CD14-positive monocyte (primary cell): ENCODE results near the gene CDH12. TPM values are rescaled to one million over a fixed set of nuclear protein-coding genes. Genes with fewer than 3 reads are reported as not detected.

Experiments used
- DNase-seq, 3 donors: peaks; one replicate each; pipeline ENCODE4 v3.0.0-alpha.2; 2011 to 2022
- H2AFZ ChIP-seq: 2 replicates; pipeline ENCODE4 v1.6.0; 2012; ENCODE audit warnings: mild to moderate bottlenecking, low read depth, low read length, inconsistent platforms; ENCODE audit not compliant: insufficient read depth, poor library complexity, severe bottlenecking
- H3K27ac ChIP-seq, 2 donors: 1 replicate in 1 of 2; 2 replicates in 1 of 2; pipeline ENCODE4 v1.5.1; 2012 to 2013; ENCODE audit warnings: low read length in 2 of 2, control low read depth in 1 of 2, inconsistent platforms in 1 of 2, low read depth in 1 of 2, mild to moderate bottlenecking in 1 of 2
- H3K27me3 ChIP-seq, 2 donors: one replicate each; pipeline versions ENCODE4 v1.6.0 to v1.6.1; 2011 to 2013; ENCODE audit warnings: low read length in 2 of 2; ENCODE audit not compliant: control insufficient read depth in 2 of 2, insufficient read depth in 2 of 2
- H3K36me3 ChIP-seq, 2 donors: replicated peaks in 1 of 2; 1 replicate in 1 of 2; 2 replicates in 1 of 2; pipeline versions ENCODE4 v1.5.1 to v1.6.1; 2012 to 2013; ENCODE audit warnings: low read length in 2 of 2, control low read depth in 1 of 2, inconsistent platforms in 1 of 2, mild to moderate bottlenecking in 1 of 2; ENCODE audit not compliant: insufficient read depth in 2 of 2, control insufficient read depth in 1 of 2
- H3K4me1 ChIP-seq, 2 donors: 1 replicate in 1 of 2; 2 replicates in 1 of 2; pipeline versions ENCODE4 v1.5.1 to v1.6.1; 2012 to 2013; ENCODE audit warnings: low read length in 2 of 2, control low read depth in 1 of 2, inconsistent platforms in 1 of 2, mild to moderate bottlenecking in 1 of 2, moderate library complexity in 1 of 2; ENCODE audit not compliant: insufficient read depth in 2 of 2, control insufficient read depth in 1 of 2
- H3K4me2 ChIP-seq: replicated peaks from 2 replicates; pipeline ENCODE3; 2012; ENCODE audit warnings: low read length, moderate library complexity, mild to moderate bottlenecking; ENCODE audit not compliant: poor library complexity, severe bottlenecking; ENCODE audit errors: extremely low read depth
- H3K4me3 ChIP-seq, 3 experiments: fragments of 200-600 bp in 1 of 3; sonication (generic) in 1 of 3; replicated peaks in 1 of 3; 1 replicate in 2 of 3; 2 replicates in 1 of 3; pipeline ENCODE4 v1.5.1; 2011 to 2013; ENCODE audit warnings: low read length in 3 of 3, mild to moderate bottlenecking in 3 of 3, control low read depth in 2 of 3, low read depth in 2 of 3, inconsistent platforms in 1 of 3, moderate library complexity in 1 of 3
- H3K79me2 ChIP-seq: 2 replicates; pipeline ENCODE4 v1.6.0; 2012; ENCODE audit warnings: mild to moderate bottlenecking, control low read depth, inconsistent platforms, low read length, moderate library complexity; ENCODE audit not compliant: insufficient read depth
- H3K9ac ChIP-seq: 2 replicates; pipeline ENCODE4 v1.6.0; 2017; ENCODE audit warnings: low read length, mild to moderate bottlenecking; ENCODE audit not compliant: insufficient read depth, poor library complexity, severe bottlenecking
- H3K9me3 ChIP-seq, 2 donors: replicated peaks in 1 of 2; 1 replicate in 1 of 2; 2 replicates in 1 of 2; pipeline versions ENCODE4 v1.5.1 to v1.6.1; 2012 to 2013; ENCODE audit warnings: low read length in 2 of 2, control low read depth in 1 of 2; ENCODE audit not compliant: control insufficient read depth in 1 of 2, insufficient read depth in 1 of 2
- H4K20me1 ChIP-seq: 2 replicates; pipeline ENCODE4 v1.6.0; 2012; ENCODE audit warnings: mild to moderate bottlenecking, low read length, control low read depth, moderate library complexity; ENCODE audit not compliant: insufficient read depth
- H3K27ac Mint-ChIP-seq, 7 donors: one replicate each; pipeline ENCODE4 v1.8.0; 2020; ENCODE audit warnings: mild to moderate bottlenecking in 7 of 7, mixed read lengths in 7 of 7, moderate library complexity in 6 of 7, inconsistent platforms in 2 of 7
- H3K27me3 Mint-ChIP-seq, 3 donors: one replicate each; pipeline ENCODE4 v1.8.0; 2021 to 2022; ENCODE audit warnings: low read depth in 3 of 3, mild to moderate bottlenecking in 3 of 3, mixed read lengths in 3 of 3, moderate library complexity in 3 of 3, inconsistent platforms in 1 of 3
- H3K36me3 Mint-ChIP-seq, 2 donors: one replicate each; pipeline ENCODE4 v1.8.0; 2020; ENCODE audit warnings: mixed read lengths in 2 of 2, inconsistent platforms in 1 of 2, mild to moderate bottlenecking in 1 of 2
- H3K4me1 Mint-ChIP-seq: one replicate; pipeline ENCODE4 v1.8.0; 2020; ENCODE audit warnings: mild to moderate bottlenecking, mixed read lengths
- H3K4me3 Mint-ChIP-seq, 2 donors: one replicate each; pipeline ENCODE4 v1.8.0; 2020; ENCODE audit warnings: mild to moderate bottlenecking in 2 of 2, mixed read lengths in 2 of 2, moderate library complexity in 1 of 2
- H3K9me3 Mint-ChIP-seq, 7 donors: one replicate each; pipeline ENCODE4 v1.8.0; 2020 to 2022; ENCODE audit warnings: mixed read lengths in 7 of 7, mild to moderate bottlenecking in 6 of 7, moderate library complexity in 6 of 7, inconsistent platforms in 2 of 7
- WGBS: methylation state at CpG from one replicate; pipeline ENCODE4 v1.1.5; 2013; ENCODE audit warnings: missing lambda C conversion rate; ENCODE audit not compliant: insufficient coverage; 5-methylcytosine and 5-hydroxymethylcytosine counted together
- intact Hi-C, 2 donors: fragments of 100-400 bp; cut with micrococcal nuclease; formaldehyde crosslinking; loops; one replicate each; pipeline versions ENCODE4 v1.15.0 to v1.15.1; 2023
- polyA plus RNA-seq, 3 donors: library from polyadenylated mRNA; depleted of rRNA in 1 of 3; unstranded in 2 of 3; stranded (reverse) in 1 of 3; fragments of 300-500 nt in 2 of 3; fragments of >200 nt in 1 of 3; fragmentation: Illumina TruSeq in 2 of 3; gene quantifications; 1 replicate in 2 of 3; 2 replicates in 1 of 3; pipeline ENCODE4 v1.2.3, GENCODE V29; 2012 to 2021
- TF ChIP-seq, protein P1 (sequence below): fragments of 200-600 bp; IDR thresholded peaks from one replicate; pipeline ENCODE4 v1.8.0; 2022; ENCODE audit warnings: antibody characterized with exemption, mild to moderate bottlenecking

CDH12 gene
- polyA plus RNA-seq, 3 donors, result not detected

DNA sequence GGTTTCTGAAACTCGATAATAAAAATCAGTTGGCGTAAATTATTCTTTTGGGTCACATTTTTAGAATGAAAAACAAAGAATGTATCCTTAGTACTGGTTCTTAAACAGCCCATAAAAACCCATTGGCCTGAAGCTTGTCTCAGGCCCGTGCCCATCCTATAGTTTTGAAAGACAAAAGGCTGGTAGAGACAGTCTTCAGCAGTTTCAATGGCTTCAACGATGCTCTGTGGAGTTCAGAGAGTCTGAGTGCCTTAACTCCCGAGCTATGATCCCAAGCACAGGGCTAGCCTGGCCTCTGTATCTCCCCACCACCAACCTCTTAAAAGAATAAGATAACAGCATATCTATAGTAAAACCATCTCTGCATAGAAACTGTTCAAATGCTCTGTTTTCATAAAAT, 595.0 kb downstream of the CDH12 start:
- no peak overlapping the region for H3K4me3 Mint-ChIP-seq
- WGBS, result 93% methylated on average over 2 of the region's 5 CpGs

DNA sequence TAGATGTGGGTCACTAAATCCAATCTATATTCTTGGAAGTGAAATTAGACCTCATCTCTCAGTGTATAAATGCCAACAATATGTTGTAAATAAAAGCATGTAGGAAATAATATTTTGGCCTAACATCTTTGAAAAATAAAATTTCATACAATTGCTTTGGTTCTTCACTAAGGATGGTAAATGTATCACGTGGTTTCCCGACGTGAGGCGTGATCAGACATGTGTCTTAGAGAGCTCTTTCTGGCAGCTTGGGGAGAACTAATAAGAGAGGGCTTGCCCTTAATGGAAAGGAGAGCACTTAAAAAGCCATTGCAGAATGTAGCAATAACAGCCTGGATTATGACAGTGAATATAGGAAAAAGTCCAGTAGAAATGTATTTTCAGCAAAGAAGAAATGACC, 602.6 kb downstream of the CDH12 start:
- H3K27ac ChIP-seq, result no peak overlapping the region
- H3K36me3 ChIP-seq, result no peaks in the 10 kb centered on the region
- Mint-ChIP-seq H3K4me3 (no peak overlapping the region), H3K4me1 (no peaks in the 10 kb centered on the region), H3K27ac (no peak overlapping the region), H3K36me3 (no peaks in the 10 kb centered on the region), H3K9me3 (no peaks in the 10 kb centered on the region), H3K27me3 (no peaks in the 10 kb centered on the region)
- no peaks in the 10 kb centered on the region for H3K9me3 ChIP-seq
- intact Hi-C loops, result no loop called here
- H3K4me3 ChIP-seq, result no peak overlapping the region
- H3K9ac ChIP-seq, result no peak overlapping the region
- no peaks in the 10 kb centered on the region for H4K20me1 ChIP-seq
- DNase-seq, result no peak
- TF ChIP-seq, protein P1, sequence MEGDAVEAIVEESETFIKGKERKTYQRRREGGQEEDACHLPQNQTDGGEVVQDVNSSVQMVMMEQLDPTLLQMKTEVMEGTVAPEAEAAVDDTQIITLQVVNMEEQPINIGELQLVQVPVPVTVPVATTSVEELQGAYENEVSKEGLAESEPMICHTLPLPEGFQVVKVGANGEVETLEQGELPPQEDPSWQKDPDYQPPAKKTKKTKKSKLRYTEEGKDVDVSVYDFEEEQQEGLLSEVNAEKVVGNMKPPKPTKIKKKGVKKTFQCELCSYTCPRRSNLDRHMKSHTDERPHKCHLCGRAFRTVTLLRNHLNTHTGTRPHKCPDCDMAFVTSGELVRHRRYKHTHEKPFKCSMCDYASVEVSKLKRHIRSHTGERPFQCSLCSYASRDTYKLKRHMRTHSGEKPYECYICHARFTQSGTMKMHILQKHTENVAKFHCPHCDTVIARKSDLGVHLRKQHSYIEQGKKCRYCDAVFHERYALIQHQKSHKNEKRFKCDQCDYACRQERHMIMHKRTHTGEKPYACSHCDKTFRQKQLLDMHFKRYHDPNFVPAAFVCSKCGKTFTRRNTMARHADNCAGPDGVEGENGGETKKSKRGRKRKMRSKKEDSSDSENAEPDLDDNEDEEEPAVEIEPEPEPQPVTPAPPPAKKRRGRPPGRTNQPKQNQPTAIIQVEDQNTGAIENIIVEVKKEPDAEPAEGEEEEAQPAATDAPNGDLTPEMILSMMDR, result no peak
- no peaks in the 10 kb centered on the region for H3K27me3 ChIP-seq
- H3K4me2 ChIP-seq, result no peak overlapping the region
- H3K4me1 ChIP-seq, result no peaks in the 10 kb centered on the region
- no peak overlapping the region for H2AFZ ChIP-seq
- WGBS, result 71% methylated on average over 4 of the region's 4 CpGs
- no peaks in the 10 kb centered on the region for H3K79me2 ChIP-seq

More for the DNA sequence above, 595.0 kb downstream of the CDH12 start:
- TF ChIP-seq, protein P1, result no peak
- Mint-ChIP-seq H3K9me3 (peaks cover 0 to 3% (median 0%) of the 10 kb centered on the region in 7 donors), H3K4me1 (no peaks in the 10 kb centered on the region), H3K27me3 (no peaks in the 10 kb centered on the region), H3K27ac (no peak overlapping the region), H3K36me3 (no peaks in the 10 kb centered on the region)
- Histone ChIP-seq H4K20me1 (no peaks in the 10 kb centered on the region), H3K27me3 (no peaks in the 10 kb centered on the region), H3K27ac (no peak overlapping the region), H3K4me2 (no peak overlapping the region), H3K4me3 (no peak overlapping the region), H3K4me1 (no peaks in the 10 kb centered on the region), H2AFZ (no peak overlapping the region), H3K36me3 (no peaks in the 10 kb centered on the region), H3K79me2 (no peaks in the 10 kb centered on the region), H3K9ac (no peak overlapping the region), H3K9me3 (no peaks in the 10 kb centered on the region)
- DNase-seq, result no peak
- intact Hi-C loops, result no loop called here
